ENCODE data around the gene RGL1. TPM values are rescaled to one million over a fixed set of nuclear protein-coding genes. Genes with fewer than 3 reads are reported as not detected.

RGL1 gene
- total RNA-seq, 3 donors from 2014 or later (not counting 1 experiment from before 2014, with no cell fraction given), result 0.16 to 0.52 (median 0.40) TPM

GRCh38 chr1:183882335-183883167, 77.6 kb downstream of the RGL1 start:
- Mint-ChIP-seq H3K27me3 (ENCODE audit: low read depth in 2 of 2) (peaks cover 0 to 3% of the 10 kb centered on the region in 2 donors), H3K4me3 (no peak overlapping the region), H3K36me3 (no peaks in the 10 kb centered on the region), H3K27ac (no peak overlapping the region), H3K9me3 (no peaks in the 10 kb centered on the region), H3K4me1 (peaks cover 5 to 9% of the 10 kb centered on the region in 2 donors)
- no peaks in the 10 kb centered on the region for H3K4me1 ChIP-seq (ENCODE audit: control insufficient read depth, insufficient read depth, low read length)
- H3K36me3 ChIP-seq (ENCODE audit: control insufficient read depth, insufficient read depth, low read length), result no peaks in the 10 kb centered on the region
- no peaks in the 10 kb centered on the region for H3K9me3 ChIP-seq (ENCODE audit: control insufficient read depth, insufficient read depth, low read length)
- ATAC-seq (no peak), DNase-seq (no peak)
- no peak overlapping the region for H3K4me3 ChIP-seq (ENCODE audit: low read length)
- WGBS (ENCODE audit: insufficient coverage), result 78% methylated on average over 6 of the region's 8 CpGs
- peaks cover 3% of the 10 kb centered on the region for H3K27me3 ChIP-seq (ENCODE audit: control insufficient read depth, insufficient read depth, low read length)
- intact Hi-C loops (cut with micrococcal nuclease), result no loop called here
- TF ChIP-seq CTCF (IDR thresholded peaks at IDR 0.05), result no peak
- H3K27ac ChIP-seq (ENCODE audit: low read length), result no peak overlapping the region

GRCh38 chr1:183883623-183884022, 78.7 kb downstream of the RGL1 start:
- DNase-seq (no peak), ATAC-seq (no peak)
- H3K4me1 ChIP-seq (ENCODE audit: control insufficient read depth, insufficient read depth, low read length), result peaks cover 3% of the 10 kb centered on the region
- H3K36me3 ChIP-seq (ENCODE audit: control insufficient read depth, insufficient read depth, low read length), result no peaks in the 10 kb centered on the region
- peaks cover 3% of the 10 kb centered on the region for H3K27me3 ChIP-seq (ENCODE audit: control insufficient read depth, insufficient read depth, low read length)
- H3K4me3 ChIP-seq (ENCODE audit: low read length), result no peak overlapping the region
- no peak overlapping the region for H3K27ac Mint-ChIP-seq
- no peak for TF ChIP-seq CTCF (IDR thresholded peaks at IDR 0.05)
- H3K9me3 ChIP-seq (ENCODE audit: control insufficient read depth, insufficient read depth, low read length), result no peaks in the 10 kb centered on the region
- peaks cover 16 to 20% of the 10 kb centered on the region in 2 donors for H3K4me1 Mint-ChIP-seq
- H3K36me3 Mint-ChIP-seq, result no peaks in the 10 kb centered on the region
- no peak overlapping the region for H3K27ac ChIP-seq (ENCODE audit: low read length)
- H3K27me3 Mint-ChIP-seq (ENCODE audit: low read depth in 2 of 2), result no peaks in the 10 kb centered on the region
- H3K9me3 Mint-ChIP-seq, result no peaks in the 10 kb centered on the region
- intact Hi-C loops (cut with micrococcal nuclease), result no loop called here
- WGBS (ENCODE audit: insufficient coverage), result 69% methylated on average over 4 of the region's 5 CpGs
- no peak overlapping the region for H3K4me3 Mint-ChIP-seq

- Mint-ChIP-seq H3K4me1 (peaks cover 23 to 26% of the 10 kb centered on the region in 2 donors), H3K4me3 (no peak overlapping the region), H3K27me3 (ENCODE audit: low read depth in 2 of 2) (no peaks in the 10 kb centered on the region), H3K9me3 (no peaks in the 10 kb centered on the region), H3K36me3 (no peaks in the 10 kb centered on the region), H3K27ac (no peak overlapping the region)
- 66% methylated on average over 3 of the region's 4 CpGs for WGBS (ENCODE audit: insufficient coverage)
- ATAC-seq (no peak), DNase-seq (no peak)
- TF ChIP-seq CTCF (IDR thresholded peaks at IDR 0.05), result no peak
- H3K4me1 ChIP-seq (ENCODE audit: control insufficient read depth, insufficient read depth, low read length), result peaks cover 3% of the 10 kb centered on the region
- no peaks in the 10 kb centered on the region for H3K36me3 ChIP-seq (ENCODE audit: control insufficient read depth, insufficient read depth, low read length)
- H3K27me3 ChIP-seq (ENCODE audit: control insufficient read depth, insufficient read depth, low read length), result peaks cover 3% of the 10 kb centered on the region
- H3K9me3 ChIP-seq (ENCODE audit: control insufficient read depth, insufficient read depth, low read length), result no peaks in the 10 kb centered on the region
- intact Hi-C loops (cut with micrococcal nuclease), result no loop called here
- no peak overlapping the region for H3K4me3 ChIP-seq (ENCODE audit: low read length)
- H3K27ac ChIP-seq (ENCODE audit: low read length), result no peak overlapping the region
Observed at GRCh38 chr1:183884526-183884925, 79.6 kb downstream of the RGL1 start.

All from natural killer cell (primary cell).